ENCODE results near the gene DNAAF3.

DNA sequence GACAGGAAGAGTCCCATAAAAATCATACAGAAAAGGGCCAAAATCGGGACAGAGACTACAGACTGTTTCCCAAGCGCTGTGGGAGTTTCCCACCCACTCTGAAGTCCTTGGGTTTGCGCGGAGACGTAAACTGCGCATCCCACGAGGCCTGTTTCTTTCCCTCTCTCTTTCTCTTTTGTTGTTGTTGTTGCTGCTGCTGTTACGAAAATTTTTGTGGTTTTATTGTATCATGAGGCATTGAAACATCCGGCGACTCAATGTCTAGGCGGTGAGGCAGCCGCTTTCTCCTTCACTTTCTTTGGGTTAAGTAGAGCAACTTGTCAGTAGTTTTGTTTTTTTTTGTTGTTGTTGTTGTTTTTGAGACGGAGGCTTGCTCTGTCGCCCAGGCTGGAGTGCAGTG lies 47.4 kb downstream of the DNAAF3 start:
- TF ChIP-seq POLR2AphosphoS5 (IDR thresholded peaks at IDR 0.05; ENCODE audit: borderline replicate concordance, low read depth, low read length) (no peak), EZH2 (IDR thresholded peaks at IDR 0.05) (no peak)

Measured in SK-N-MC (cell line).